Body of pancreas (tissue), 4 donors: ENCODE measurements around the gene IL16. TPM values are rescaled to one million over a fixed set of nuclear protein-coding genes. Genes with fewer than 3 reads are reported as not detected.
A peak's percentile ranks its signal among the peaks of the same experiment; 100 is the strongest.

Experiments
- ATAC-seq: fragments of 150-250 bp; one replicate; pipeline ENCODE4 v1.9.1; 2016
- DNase-seq, 4 donors: peaks; one replicate each; pipeline ENCODE4 v3.0.0-alpha.2; 2019
- H3K27ac ChIP-seq, 4 donors: fragments of 200-600 bp; sonication (generic); 1 replicate in 3 of 4; 2 replicates in 1 of 4; pipeline versions ENCODE4 v1.5.1 to v1.6.1; 2016 to 2019; ENCODE audit warnings: mild to moderate bottlenecking in 1 of 4, mixed read lengths in 1 of 4, moderate library complexity in 1 of 4
- H3K27me3 ChIP-seq, 2 donors: fragments of 200-600 bp; sonication (generic); one replicate each; pipeline ENCODE4 v1.6.0; 2016; ENCODE audit warnings: mild to moderate bottlenecking in 1 of 2
- H3K36me3 ChIP-seq, 2 donors: fragments of 200-600 bp; sonication (generic); replicated peaks in 1 of 2; 2 replicates each; pipeline ENCODE4 v1.5.1; 2016; ENCODE audit warnings: low read depth in 2 of 2; ENCODE audit not compliant: insufficient read depth in 1 of 2
- H3K4me1 ChIP-seq: fragments of 200-600 bp; sonication (generic); one replicate; pipeline ENCODE4 v1.6.0; 2016
- H3K4me3 ChIP-seq, 2 donors: fragments of 200-600 bp; sonication (generic); 1 replicate in 1 of 2; 2 replicates in 1 of 2; pipeline ENCODE4 v1.5.1; 2016 to 2019
- H3K9me3 ChIP-seq, 3 donors: fragments of 200-600 bp; sonication (generic); 1 replicate in 2 of 3; 2 replicates in 1 of 3; pipeline ENCODE4 v1.5.1; 2016
- CTCF ChIP-seq, 7 experiments: fragments of 450-650 bp in 4 of 7; fragments of 200-600 bp in 3 of 7; sonication (generic) in 3 of 7; IDR thresholded peaks; one replicate each; pipeline ENCODE4 v1.5.1; 2016 to 2019; ENCODE audit warnings: antibody characterized with exemption in 7 of 7
- POLR2A ChIP-seq, 3 donors: fragments of 450-650 bp; IDR thresholded peaks; one replicate each; pipeline ENCODE4 v1.6.1; 2016; ENCODE audit warnings: antibody characterized with exemption in 3 of 3, mild to moderate bottlenecking in 2 of 3
- WGBS, 2 donors: methylation state at CpG; one replicate each; pipeline ENCODE4 v1.1.5; 2017; 5-methylcytosine and 5-hydroxymethylcytosine counted together
- intact Hi-C: fragments of 100-400 bp; cut with DNase I; formaldehyde crosslinking; loops from one replicate; pipeline ENCODE4 v1.15.1; 2023
- total RNA-seq, 2 donors: library from RNA; depleted of rRNA; stranded (reverse); fragments of >200 nt; gene quantifications; one replicate each; pipeline ENCODE4 v1.1.0, GENCODE V29; 2016

Gene IL16
- total RNA-seq, 2 donors from 2014 or later = 2.9 to 4.9 TPM

DNA sequence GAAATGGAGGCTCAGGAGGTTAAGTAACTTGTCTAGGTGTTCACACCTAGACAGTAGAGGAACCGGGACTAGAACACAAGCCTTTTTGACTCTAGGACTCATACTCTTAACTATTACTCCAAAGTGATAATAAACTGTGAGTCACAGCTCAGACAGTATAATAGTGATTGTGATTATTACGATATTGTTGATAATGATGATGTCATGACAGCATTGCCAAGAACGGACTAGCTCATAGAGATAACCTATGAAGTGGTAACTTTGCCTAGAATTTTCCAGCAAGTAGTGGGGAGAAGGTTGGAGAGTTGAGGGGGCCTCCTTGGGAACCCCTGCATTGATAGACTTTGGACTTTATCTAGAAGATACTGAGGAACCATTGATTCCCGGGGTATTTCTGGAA lies 93.2 kb downstream of the IL16 start:
- Histone ChIP-seq H3K9me3 (no peaks in the 10 kb centered on the region), H3K4me1 (no peaks in the 10 kb centered on the region), H3K27me3 (no peaks in the 10 kb centered on the region), H3K36me3 (no peaks in the 10 kb centered on the region), H3K4me3 (no peak overlapping the region), H3K27ac (no peak overlapping the region)
- 71 to 84% methylated on average over 4 of the region's 4 CpGs for WGBS, 2 donors
- no peak for ATAC-seq
- TF ChIP-seq CTCF (IDR thresholded peaks at IDR 0.05) (no peak), POLR2A (IDR thresholded peaks at IDR 0.05) (no peak)
- intact Hi-C loops = no loop called here
- DNase-seq = no peak

- Histone ChIP-seq H3K36me3 (no peaks in the 10 kb centered on the region), H3K27me3 (no peaks in the 10 kb centered on the region), H3K4me3 (no peak overlapping the region), H3K27ac (no peak overlapping the region), H3K9me3 (no peaks in the 10 kb centered on the region), H3K4me1 (no peaks in the 10 kb centered on the region)
- DNase-seq = no peak
- ATAC-seq = no peak
- intact Hi-C loops = no loop called here
- 72 to 78% methylated on average over 4 to 5 of the region's 5 CpGs for WGBS, 2 donors
- TF ChIP-seq CTCF (IDR thresholded peaks at IDR 0.05) (no peak), POLR2A (IDR thresholded peaks at IDR 0.05) (no peak)
Measured at GRCh38 chr15:81291916-81292522, 95.3 kb downstream of the IL16 start.

- 77 to 78% methylated on average over 6 to 12 of the region's 12 CpGs for WGBS, 2 donors
- Histone ChIP-seq H3K4me1 (no peaks in the 10 kb centered on the region), H3K36me3 (no peaks in the 10 kb centered on the region), H3K4me3 (no peak overlapping the region), H3K27me3 (no peaks in the 10 kb centered on the region), H3K27ac (no peak overlapping the region), H3K9me3 (no peaks in the 10 kb centered on the region)
- ATAC-seq (no peak), DNase-seq (no peak)
- intact Hi-C loops = no loop called here
- no peak for TF ChIP-seq CTCF (IDR thresholded peaks at IDR 0.05)
- TF ChIP-seq POLR2A (IDR thresholded peaks at IDR 0.05) = no peak
Measured at GRCh38 chr15:81292523-81293001, 95.9 kb downstream of the IL16 start.

DNA sequence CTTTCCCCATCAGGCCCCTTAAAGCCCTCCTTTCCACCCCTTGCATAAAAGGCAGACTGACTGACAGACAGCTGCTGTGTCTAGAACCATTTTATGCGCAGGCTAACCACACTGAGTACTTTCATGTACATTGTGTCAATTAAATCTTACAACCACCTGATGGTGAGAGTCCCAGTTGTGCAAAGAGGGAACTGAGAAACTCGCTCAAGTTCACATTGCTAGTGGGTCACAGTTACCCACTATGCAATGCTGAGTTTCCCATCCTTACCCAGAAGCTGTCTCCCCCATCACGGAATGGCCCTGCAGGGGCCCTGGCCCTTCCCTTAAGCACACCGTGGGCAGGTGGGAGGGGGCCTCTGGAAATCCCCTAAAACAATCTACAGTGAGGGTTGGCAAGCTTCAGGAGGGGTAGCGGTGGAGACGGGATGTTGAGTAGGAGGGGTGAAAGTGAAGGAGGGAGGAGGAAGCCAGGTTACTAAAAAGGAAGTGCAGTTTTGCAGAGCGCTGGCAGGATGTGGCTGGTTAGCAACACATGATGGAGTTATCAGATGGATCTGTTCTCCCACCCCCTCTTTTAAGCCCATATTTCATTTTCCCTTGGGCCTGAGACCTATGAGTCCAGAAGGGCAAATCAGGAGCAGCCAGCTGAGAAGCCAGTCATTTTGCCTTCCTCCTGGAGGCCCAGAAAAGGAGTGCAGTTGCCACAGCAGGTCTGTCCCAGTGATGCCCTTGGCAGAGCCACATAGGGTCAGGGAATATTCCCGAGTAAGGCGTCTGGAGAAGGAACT lies 97.2 kb downstream of the IL16 start:
- peak overlapping the region in 1 of 4 donors; percentile 7 for H3K27ac ChIP-seq
- no peaks in the 10 kb centered on the region for H3K9me3 ChIP-seq
- 56 to 62% methylated on average over 9 of the region's 9 CpGs for WGBS, 2 donors
- H3K36me3 ChIP-seq = no peaks in the 10 kb centered on the region
- TF ChIP-seq POLR2A (IDR thresholded peaks at IDR 0.05) = no peak
- no peak for TF ChIP-seq CTCF (IDR thresholded peaks at IDR 0.05)
- no peaks in the 10 kb centered on the region for H3K4me1 ChIP-seq
- DNase-seq (peak in 1 of 4 donors; percentile 52), ATAC-seq (no peak)
- H3K27me3 ChIP-seq = no peaks in the 10 kb centered on the region
- no peak overlapping the region for H3K4me3 ChIP-seq
- intact Hi-C loops = no loop called here
